HCT116 (cell line): ENCODE results near the gene CISH. TPM values are rescaled to one million over a fixed set of nuclear protein-coding genes. Genes with fewer than 3 reads are reported as not detected.

Experiments used
- ATAC-seq: fragments of 200-7000 bp; cut with Tn5 transposase; 2 replicates; pipeline ENCODE4 v1.9.1; 2020; ENCODE audit warnings: mild to moderate bottlenecking, moderate library complexity
- BruUV-seq: library from RNA; stranded (reverse); fragments of 400-500 nt; replicated peaks from 2 replicates; lab custom pipeline; 2021; lab: Mats Ljungman, UMichigan
- CTCF ChIA-PET: fragments of 300-600 bp; sonication (Branson Sonifier 250); formaldehyde crosslinking; loops from one replicate; lab custom pipeline; 2021; ENCODE audit warnings: antibody characterized with exemption; lab: Charles Lee
- POLR2A ChIA-PET: fragments of 300-600, 350-600 bp; sonication (Branson Sonifier 250); formaldehyde crosslinking; loops from one replicate; lab custom pipeline; 2021; ENCODE audit warnings: antibody characterized with exemption; lab: Charles Lee
- RAD21 ChIA-PET, 2 experiments: fragments of 300-600 bp; sonication (Branson Sonifier 250); formaldehyde crosslinking; loops; one replicate each; lab custom pipeline; 2023; ENCODE audit warnings: low total read pairs in 2 of 2; ENCODE audit not compliant: uncharacterized antibody in 2 of 2, unreplicated experiment in 2 of 2, low non-redundant PET in 1 of 2; lab: Charles Lee
- DNase-seq: peaks from one replicate; pipeline ENCODE4 v3.0.0-alpha.2; 2010; ENCODE audit warnings: low read depth, low spot score
- H2AFZ ChIP-seq: fragments of 200-600 bp; shearing (Covaris generic), sonication (generic); 2 replicates; pipeline ENCODE4 v1.6.1; 2017; ENCODE audit warnings: low read depth, mixed run types, mixed read lengths, antibody characterized with exemption, low read length; ENCODE audit not compliant: poor library complexity, severe bottlenecking
- H3K27ac ChIP-seq: 2 replicates; pipeline ENCODE4 v1.5.1; 2012; ENCODE audit warnings: low read depth, low read length
- H3K27me3 ChIP-seq: fragments of 200-600 bp; sonication (generic); 2 replicates; pipeline ENCODE4 v1.6.1; 2016; ENCODE audit warnings: mixed run types, low read length, mixed read lengths; ENCODE audit not compliant: insufficient read depth
- H3K36me3 ChIP-seq, 2 experiments: fragments of 200-500 bp in 1 of 2; fragments of 200-600 bp in 1 of 2; sonication (Bioruptor generic) in 1 of 2; sonication (generic) in 1 of 2; 2 replicates each; pipeline versions ENCODE4 v1.5.1 to v1.6.1; 2014 to 2016; ENCODE audit warnings: low read length in 2 of 2, inconsistent platforms in 1 of 2, mixed read lengths in 1 of 2, mixed run types in 1 of 2; ENCODE audit not compliant: insufficient read depth in 2 of 2, control insufficient read depth in 1 of 2
- H3K4me1 ChIP-seq, 2 experiments: fragments of 200-600 bp in 1 of 2; sonication (generic) in 1 of 2; 2 replicates each; pipeline versions ENCODE4 v1.5.1 to v1.6.1; 2012 to 2017; ENCODE audit warnings: low read length in 2 of 2, inconsistent platforms in 1 of 2, mild to moderate bottlenecking in 1 of 2, mixed read lengths in 1 of 2, mixed run types in 1 of 2, moderate library complexity in 1 of 2; ENCODE audit not compliant: insufficient read depth in 2 of 2, control insufficient read depth in 1 of 2
- H3K4me2 ChIP-seq: fragments of 200-600 bp; sonication (generic); 2 replicates; pipeline ENCODE4 v1.6.1; 2017; ENCODE audit warnings: mixed run types, low read length, mixed read lengths
- H3K4me3 ChIP-seq, 2 experiments: fragments of 200-600 bp in 1 of 2; sonication (generic) in 1 of 2; replicated peaks in 1 of 2; 2 replicates each; pipeline ENCODE4 v1.5.1; 2011 to 2016; ENCODE audit warnings: low read length in 2 of 2, control low read depth in 1 of 2, low read depth in 1 of 2, mild to moderate bottlenecking in 1 of 2, mixed read lengths in 1 of 2, mixed run types in 1 of 2
- H3K79me2 ChIP-seq: fragments of 200-600 bp; sonication (generic); 2 replicates; pipeline ENCODE4 v1.6.1; 2017; ENCODE audit warnings: mild to moderate bottlenecking, mixed run types, low read length, moderate library complexity, mixed read lengths; ENCODE audit not compliant: insufficient read depth
- H3K9ac ChIP-seq: fragments of 200-600 bp; sonication (generic); 2 replicates; pipeline ENCODE4 v1.6.1; 2016; ENCODE audit warnings: low read length, mixed read lengths
- H3K9me2 ChIP-seq: fragments of 200-600 bp; sonication (generic), shearing (Covaris generic); 2 replicates; pipeline ENCODE4 v1.6.1; 2017; ENCODE audit warnings: mixed run types, mild to moderate bottlenecking, moderate library complexity; ENCODE audit not compliant: insufficient read depth
- H3K9me3 ChIP-seq, 2 experiments: fragments of 200-500 bp in 1 of 2; fragments of 200-600 bp in 1 of 2; sonication (Bioruptor generic) in 1 of 2; sonication (generic) in 1 of 2; 2 replicates each; pipeline ENCODE4 v1.6.1; 2014 to 2017; ENCODE audit warnings: low read length in 2 of 2, mixed read lengths in 2 of 2, inconsistent platforms in 1 of 2, low read depth in 1 of 2, mild to moderate bottlenecking in 1 of 2, mixed run types in 1 of 2, moderate library complexity in 1 of 2; ENCODE audit not compliant: control insufficient read depth in 1 of 2, insufficient read depth in 1 of 2
- H4K20me1 ChIP-seq: fragments of 200-600 bp; sonication (generic), shearing (Covaris generic); 2 replicates; pipeline ENCODE4 v1.6.1; 2017; ENCODE audit warnings: mixed run types, mild to moderate bottlenecking, moderate library complexity; ENCODE audit not compliant: insufficient read depth
- CBX3 ChIP-seq: IDR thresholded peaks from 2 replicates; pipeline ENCODE4 v1.6.1; 2012; ENCODE audit warnings: low read depth
- CEBPB ChIP-seq: IDR thresholded peaks from 2 replicates; pipeline ENCODE4 v1.6.1; 2012; ENCODE audit warnings: low read depth
- EGR1 ChIP-seq: IDR thresholded peaks from 2 replicates; pipeline ENCODE4 v1.6.1; 2012; ENCODE audit warnings: low read depth
- ELF1 ChIP-seq: IDR thresholded peaks from 2 replicates; pipeline ENCODE4 v1.6.1; 2012; ENCODE audit warnings: low read depth, borderline replicate concordance
- EZH2 ChIP-seq: fragments of 200-600 bp; sonication (generic); IDR thresholded peaks from 2 replicates; pipeline ENCODE4 v1.6.1; 2017; ENCODE audit warnings: antibody characterized with exemption, mixed run types
- FOSL1 ChIP-seq: IDR thresholded peaks from 2 replicates; pipeline ENCODE4 v1.6.1; 2012; ENCODE audit warnings: low read depth
- JUND ChIP-seq: IDR thresholded peaks from 2 replicates; pipeline ENCODE4 v1.6.1; 2012
- POLR2AphosphoS5 ChIP-seq: IDR thresholded peaks from 2 replicates; pipeline ENCODE4 v1.6.1; 2011; ENCODE audit warnings: mild to moderate bottlenecking, low read depth, low read length, moderate library complexity
- TCF7L2 ChIP-seq: IDR thresholded peaks from 2 replicates; pipeline ENCODE4 v1.7.0; 2011; ENCODE audit warnings: borderline replicate concordance, inconsistent platforms; ENCODE audit not compliant: insufficient read depth, insufficient read length; ENCODE audit errors: extremely low read depth
- ZBTB33 ChIP-seq: IDR thresholded peaks from 2 replicates; pipeline ENCODE4 v1.6.1; 2011; ENCODE audit warnings: mild to moderate bottlenecking, low read length, moderate library complexity; ENCODE audit not compliant: insufficient replicate concordance; ENCODE audit errors: extremely low read depth
- ZFX ChIP-seq: fragments of 450-650 bp; IDR thresholded peaks from 2 replicates; pipeline ENCODE4 v1.6.1; 2017
- intact Hi-C: fragments of 100-400 bp; cut with micrococcal nuclease; formaldehyde crosslinking; loops from 2 replicates; pipeline ENCODE4 v1.10.0; 2022
- total RNA-seq: library from RNA; stranded (reverse); gene quantifications from one replicate; pipeline ENCODE4 v1.2.1, GENCODE V29; 2021; ENCODE audit not compliant: unreplicated experiment
- TF ChIP-seq, protein P1 (sequence below), 3 experiments: fragments of 200-600 bp in 1 of 3; sonication (generic) in 1 of 3; IDR thresholded peaks in 2 of 3; conservative IDR thresholded peaks in 1 of 3; 2 replicates each; pipeline ENCODE4 v1.5.1; 2012 to 2017; ENCODE audit warnings: low read depth in 2 of 3, low read length in 2 of 3, antibody characterized with exemption in 1 of 3, borderline replicate concordance in 1 of 3, control low read depth in 1 of 3, mild to moderate bottlenecking in 1 of 3, mixed read lengths in 1 of 3, mixed run types in 1 of 3, moderate library complexity in 1 of 3; ENCODE audit not compliant: insufficient read depth in 1 of 3
- TF ChIP-seq, protein P2 (sequence below): IDR thresholded peaks from 2 replicates; pipeline ENCODE4 v1.6.1; 2012

Gene CISH
- total RNA-seq, 1 experiment from 2014 or later, result 4.5 TPM

GRCh38 chr3:50655009-50655830 lies 43.6 kb upstream of the CISH start:
- Histone ChIP-seq H2AFZ (no peak overlapping the region), H3K4me2 (peak overlapping the region; percentile 53), H3K79me2 (no peaks in the 10 kb centered on the region), H3K9me3 (no peaks in the 10 kb centered on the region), H3K9me2 (no peaks in the 10 kb centered on the region)
- no TSS peak for BruUV-seq
- TF ChIP-seq ZFX, result no peak
- no peak for TF ChIP-seq ZBTB33
- TF ChIP-seq POLR2AphosphoS5, result peak; percentile 11; the same call in 1 of the 2 replicates
- TF ChIP-seq FOSL1, result peak; percentile 52; the same call in 1 of the 2 replicates
- 0 out of 2 replicates have a peak, but pooled peaks have one; percentile 25 for TF ChIP-seq CEBPB
- no peak for TF ChIP-seq CBX3
- TF ChIP-seq, protein P1, sequence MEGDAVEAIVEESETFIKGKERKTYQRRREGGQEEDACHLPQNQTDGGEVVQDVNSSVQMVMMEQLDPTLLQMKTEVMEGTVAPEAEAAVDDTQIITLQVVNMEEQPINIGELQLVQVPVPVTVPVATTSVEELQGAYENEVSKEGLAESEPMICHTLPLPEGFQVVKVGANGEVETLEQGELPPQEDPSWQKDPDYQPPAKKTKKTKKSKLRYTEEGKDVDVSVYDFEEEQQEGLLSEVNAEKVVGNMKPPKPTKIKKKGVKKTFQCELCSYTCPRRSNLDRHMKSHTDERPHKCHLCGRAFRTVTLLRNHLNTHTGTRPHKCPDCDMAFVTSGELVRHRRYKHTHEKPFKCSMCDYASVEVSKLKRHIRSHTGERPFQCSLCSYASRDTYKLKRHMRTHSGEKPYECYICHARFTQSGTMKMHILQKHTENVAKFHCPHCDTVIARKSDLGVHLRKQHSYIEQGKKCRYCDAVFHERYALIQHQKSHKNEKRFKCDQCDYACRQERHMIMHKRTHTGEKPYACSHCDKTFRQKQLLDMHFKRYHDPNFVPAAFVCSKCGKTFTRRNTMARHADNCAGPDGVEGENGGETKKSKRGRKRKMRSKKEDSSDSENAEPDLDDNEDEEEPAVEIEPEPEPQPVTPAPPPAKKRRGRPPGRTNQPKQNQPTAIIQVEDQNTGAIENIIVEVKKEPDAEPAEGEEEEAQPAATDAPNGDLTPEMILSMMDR (IDR thresholded peaks at IDR 0.05 in 2 of 3, conservative IDR thresholded peaks at IDR 0.05 in 1 of 3; ENCODE audit: borderline replicate concordance in 1 of 3, insufficient read depth in 1 of 3, low read depth in 2 of 3, low read length in 2 of 3), result no peak
- peak; percentile 43; the same call in 1 of the 2 replicates for TF ChIP-seq JUND
- no peak for TF ChIP-seq EGR1
- TF ChIP-seq EZH2, result no peak
- no peak for TF ChIP-seq TCF7L2
- no peak for TF ChIP-seq ELF1
- TF ChIP-seq, protein P2, sequence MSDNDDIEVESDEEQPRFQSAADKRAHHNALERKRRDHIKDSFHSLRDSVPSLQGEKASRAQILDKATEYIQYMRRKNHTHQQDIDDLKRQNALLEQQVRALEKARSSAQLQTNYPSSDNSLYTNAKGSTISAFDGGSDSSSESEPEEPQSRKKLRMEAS, result 0 out of 2 replicates have a peak, but pooled peaks have one; percentile 31
- TF ChIP-seq, all 23 proteins: peak for 5
- ChIA-PET POLR2A (interaction anchor here (1.8 kb wide), 1 partner anchor 43 kb away, joined by 5 read pairs; the partner anchor contains the start of gene CISH), CTCF (interaction anchor here (0.6 to 4.9 kb wide), 4 partner anchors 28 to 717 kb away, joined by 3 to 83 read pairs (median 3); partner anchors contain the start of genes CISH and MAPKAPK3), RAD21 (interaction anchor here (0.9 to 1.5 kb wide), 3 partner anchors 27 to 39 kb away, joined by 3 to 4 read pairs (median 3); no protein-coding TSS in a partner anchor)
- H3K9ac ChIP-seq, result no peak overlapping the region
- intact Hi-C loops, result no loop called here
- H4K20me1 ChIP-seq, result no peaks in the 10 kb centered on the region
- H3K36me3 ChIP-seq, result no peaks in the 10 kb centered on the region; a peak in 1 of 4 replicates
- ATAC-seq, result peak; percentile 25
- DNase-seq, result no peak
- H3K4me1 ChIP-seq, result peaks cover 5 to 28% of the 10 kb centered on the region in 2 experiments
- H3K4me3 ChIP-seq, result no peak overlapping the region
- H3K27ac ChIP-seq, result peak overlapping the region; percentile 12; the same call in 1 of the 2 replicates
- H3K27me3 ChIP-seq, result no peaks in the 10 kb centered on the region
